KMS-11 (cell line): Measurements from ENCODE around the gene RORC.

Source experiments
- H2AFZ ChIP-seq: fragments of 200-600 bp; sonication (generic); 2 replicates; pipeline ENCODE4 v1.6.1; 2016; ENCODE audit warnings: antibody characterized with exemption, mixed run types, low read depth
- H3K27ac ChIP-seq: fragments of 200-600 bp; sonication (generic); 2 replicates; pipeline ENCODE4 v1.6.1; 2016; ENCODE audit warnings: mild to moderate bottlenecking, mixed run types
- H3K27me3 ChIP-seq: fragments of 200-600 bp; sonication (generic); 2 replicates; pipeline ENCODE4 v1.6.1; 2017; ENCODE audit warnings: mild to moderate bottlenecking, low read depth, mixed run types, moderate library complexity; ENCODE audit not compliant: insufficient read depth
- H3K36me3 ChIP-seq: fragments of 200-600 bp; sonication (generic); 2 replicates; pipeline ENCODE4 v1.6.1; 2017; ENCODE audit warnings: mild to moderate bottlenecking, mixed run types; ENCODE audit not compliant: insufficient read depth
- H3K4me1 ChIP-seq: fragments of 200-600 bp; sonication (generic); 2 replicates; pipeline ENCODE4 v1.6.1; 2016; ENCODE audit warnings: mild to moderate bottlenecking, low read depth, mixed run types; ENCODE audit not compliant: poor library complexity, severe bottlenecking
- H3K4me2 ChIP-seq: fragments of 200-600 bp; sonication (generic); 2 replicates; pipeline ENCODE4 v1.7.0; 2016; ENCODE audit warnings: mild to moderate bottlenecking, mixed run types
- H3K4me3 ChIP-seq: fragments of 200-600 bp; sonication (generic); IDR thresholded peaks from 2 replicates; pipeline ENCODE4 v1.6.1; 2017; ENCODE audit warnings: low read depth, low read length, mixed read lengths; ENCODE audit not compliant: insufficient read depth
- H3K79me2 ChIP-seq: fragments of 200-600 bp; sonication (generic); 2 replicates; pipeline ENCODE4 v1.6.1; 2016; ENCODE audit warnings: low read depth, mixed run types; ENCODE audit not compliant: insufficient read depth
- H3K9ac ChIP-seq: fragments of 200-600 bp; sonication (generic); 2 replicates; pipeline ENCODE4 v1.6.1; 2016; ENCODE audit warnings: mild to moderate bottlenecking, mixed run types
- H4K20me1 ChIP-seq: fragments of 200-600 bp; sonication (generic); 2 replicates; pipeline ENCODE4 v1.6.1; 2016; ENCODE audit warnings: mild to moderate bottlenecking, mixed run types; ENCODE audit not compliant: insufficient read depth
- TF ChIP-seq, protein P1 (sequence below): fragments of 200-600 bp; sonication (generic); conservative IDR thresholded peaks from 2 replicates; pipeline ENCODE4 v1.6.1; 2017; ENCODE audit warnings: low read depth, mild to moderate bottlenecking, antibody characterized with exemption, low read length, moderate library complexity, mixed read lengths

RORC gene

DNA sequence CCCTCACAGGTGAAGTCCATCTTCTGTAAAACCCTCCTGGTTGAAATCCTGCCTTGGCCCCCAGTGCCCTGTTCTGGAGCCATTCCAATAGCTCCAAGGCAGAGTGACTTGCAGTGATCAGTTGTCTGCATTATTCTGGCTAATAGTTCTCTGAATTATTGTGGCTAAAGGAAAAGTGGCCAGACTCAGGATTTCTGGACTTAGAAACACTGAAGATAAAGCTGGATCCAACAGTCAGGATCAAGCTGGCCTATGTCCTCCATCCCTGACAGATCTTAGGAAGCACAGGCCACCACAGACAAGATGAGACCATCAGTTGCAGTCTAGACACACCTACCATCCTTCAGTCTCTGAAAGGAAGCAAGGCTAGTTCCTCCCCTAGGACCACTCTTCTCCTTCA lies 8.8 kb upstream of the RORC start:
- H3K4me1 ChIP-seq = peaks cover 23% of the 10 kb centered on the region
- no peak overlapping the region; the same call in 1 of the 2 replicates for H3K27ac ChIP-seq
- no peaks in the 10 kb centered on the region for H3K79me2 ChIP-seq
- H2AFZ ChIP-seq = peak overlapping the region; percentile 4; the same call in 1 of the 2 replicates
- peaks cover 14% of the 10 kb centered on the region for H3K27me3 ChIP-seq
- H3K4me3 ChIP-seq = no peak overlapping the region
- no peaks in the 10 kb centered on the region for H3K36me3 ChIP-seq
- peak overlapping the region; percentile 44; the same call in 1 of the 2 replicates for H3K9ac ChIP-seq
- H3K4me2 ChIP-seq = peak overlapping the region; percentile 2; the same call in 1 of the 2 replicates
- TF ChIP-seq, protein P1, sequence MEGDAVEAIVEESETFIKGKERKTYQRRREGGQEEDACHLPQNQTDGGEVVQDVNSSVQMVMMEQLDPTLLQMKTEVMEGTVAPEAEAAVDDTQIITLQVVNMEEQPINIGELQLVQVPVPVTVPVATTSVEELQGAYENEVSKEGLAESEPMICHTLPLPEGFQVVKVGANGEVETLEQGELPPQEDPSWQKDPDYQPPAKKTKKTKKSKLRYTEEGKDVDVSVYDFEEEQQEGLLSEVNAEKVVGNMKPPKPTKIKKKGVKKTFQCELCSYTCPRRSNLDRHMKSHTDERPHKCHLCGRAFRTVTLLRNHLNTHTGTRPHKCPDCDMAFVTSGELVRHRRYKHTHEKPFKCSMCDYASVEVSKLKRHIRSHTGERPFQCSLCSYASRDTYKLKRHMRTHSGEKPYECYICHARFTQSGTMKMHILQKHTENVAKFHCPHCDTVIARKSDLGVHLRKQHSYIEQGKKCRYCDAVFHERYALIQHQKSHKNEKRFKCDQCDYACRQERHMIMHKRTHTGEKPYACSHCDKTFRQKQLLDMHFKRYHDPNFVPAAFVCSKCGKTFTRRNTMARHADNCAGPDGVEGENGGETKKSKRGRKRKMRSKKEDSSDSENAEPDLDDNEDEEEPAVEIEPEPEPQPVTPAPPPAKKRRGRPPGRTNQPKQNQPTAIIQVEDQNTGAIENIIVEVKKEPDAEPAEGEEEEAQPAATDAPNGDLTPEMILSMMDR = no peak
- H4K20me1 ChIP-seq = no peaks in the 10 kb centered on the region

GRCh38 chr1:151839457-151840403 lies 8.1 kb upstream of the RORC start, which contains the start of gene C2CD4D:
C2CD4D (minus strand) TSS chr1:151839820; CDS start chr1:151838989, 831 bp downstream.
- H3K4me2 ChIP-seq = peak within 1 kb of the TSS; percentile 2; the same call in 1 of the 2 replicates
- H3K4me1 ChIP-seq = peaks cover 25% of the 10 kb centered on the region
- no peak within 1 kb of the TSS for H3K4me3 ChIP-seq
- no peaks in the 10 kb centered on the region for H3K36me3 ChIP-seq
- peak within 1 kb of the TSS; percentile 12; the same call in 1 of the 2 replicates for H2AFZ ChIP-seq
- H3K27ac ChIP-seq = no peak within 1 kb of the TSS; the same call in 1 of the 2 replicates
- H3K9ac ChIP-seq = peak within 1 kb of the TSS; percentile 44; the same call in 1 of the 2 replicates
- no peaks in the 10 kb centered on the region for H3K79me2 ChIP-seq
- TF ChIP-seq, protein P1 = no peak
- peaks cover 14% of the 10 kb centered on the region for H3K27me3 ChIP-seq
- H4K20me1 ChIP-seq = no peaks in the 10 kb centered on the region

GRCh38 chr1:151839082-151839412 lies 7.4 kb upstream of the RORC start:
- Histone ChIP-seq H3K79me2 (no peaks in the 10 kb centered on the region), H3K4me2 (no peak overlapping the region), H4K20me1 (no peaks in the 10 kb centered on the region), H2AFZ (peak overlapping the region; percentile 12; the same call in 1 of the 2 replicates), H3K9ac (no peak overlapping the region), H3K27me3 (peaks cover 14% of the 10 kb centered on the region), H3K36me3 (no peaks in the 10 kb centered on the region), H3K4me3 (no peak overlapping the region), H3K4me1 (peaks cover 32% of the 10 kb centered on the region), H3K27ac (no peak overlapping the region)
- TF ChIP-seq, protein P1 = no peak

GRCh38 chr1:151838222-151839081 lies 6.8 kb upstream of the RORC start:
- Histone ChIP-seq H2AFZ (peak overlapping the region; percentile 24; the same call in 1 of the 2 replicates), H3K4me3 (no peak overlapping the region), H3K9ac (no peak overlapping the region), H3K27me3 (peaks cover 14% of the 10 kb centered on the region), H4K20me1 (no peaks in the 10 kb centered on the region), H3K4me1 (peaks cover 38% of the 10 kb centered on the region), H3K36me3 (no peaks in the 10 kb centered on the region), H3K27ac (no peak overlapping the region), H3K4me2 (no peak overlapping the region), H3K79me2 (no peaks in the 10 kb centered on the region)
- TF ChIP-seq, protein P1 = no peak
